Stomach (tissue), 4 donors: ENCODE results near the gene SSBP3.

Experiments
- CTCF ChIP-seq, 7 experiments: fragments of 450-650 bp in 4 of 7; fragments of 200-600 bp in 3 of 7; sonication (generic) in 3 of 7; IDR thresholded peaks; one replicate each; pipeline ENCODE4 v1.5.1; 2016 to 2019; ENCODE audit warnings: antibody characterized with exemption in 7 of 7, control low read depth in 2 of 7, mild to moderate bottlenecking in 1 of 7
- POLR2AphosphoS5 ChIP-seq, 3 donors: sonication (generic); formaldehyde crosslinking; IDR thresholded peaks; one replicate each; pipeline ENCODE4 v1.6.1; 2016; ENCODE audit warnings: antibody characterized with exemption in 3 of 3

- TF ChIP-seq CTCF (IDR thresholded peaks at IDR 0.05) (no peak), POLR2AphosphoS5 (IDR thresholded peaks at IDR 0.05) (no peak)
These were observed 74.2 kb downstream of the SSBP3 start for GRCh38 chr1:54331843-54332463.
